Colonic mucosa (tissue), 4 donors: ENCODE results near the gene RBM8A. TPM values are rescaled to one million over a fixed set of nuclear protein-coding genes. Genes with fewer than 3 reads are reported as not detected.

Experiments used
- DNase-seq: peaks from one replicate; pipeline ENCODE4 v3.0.0-alpha.2; 2020
- H3K27ac ChIP-seq: fragments of 200-600 bp; one replicate; pipeline ENCODE4 v1.8.0; 2021
- H3K27me3 ChIP-seq: fragments of 200-600 bp; one replicate; pipeline ENCODE4 v1.8.0; 2021
- H3K36me3 ChIP-seq: fragments of 200-600 bp; one replicate; pipeline ENCODE4 v1.8.0; 2021
- H3K4me1 ChIP-seq: fragments of 200-600 bp; one replicate; pipeline ENCODE4 v1.8.0; 2021; ENCODE audit warnings: mild to moderate bottlenecking
- H3K4me3 ChIP-seq: fragments of 200-600 bp; one replicate; pipeline ENCODE4 v1.8.0; 2021
- H3K9ac ChIP-seq, 2 donors: one replicate each; pipeline ENCODE4 v1.7.0; 2013; ENCODE audit warnings: control low read depth in 2 of 2, low read depth in 2 of 2, low read length in 2 of 2
- H3K9me3 ChIP-seq: fragments of 200-600 bp; one replicate; pipeline ENCODE4 v1.8.0; 2021
- intact Hi-C: fragments of 100-400 bp; cut with DNase I; formaldehyde crosslinking; loops from one replicate; pipeline ENCODE4 v1.14.1; 2022
- total RNA-seq, 2 donors: library from RNA; stranded (reverse); fragmentation: NEBNext Ultra II Directional in 1 of 2; extraction: Animal tissue kit (Norgen Biotek cat#: 25700) in 1 of 2; gene quantifications; one replicate each; pipeline ENCODE4 v1.2.1, GENCODE V29; 2021
- TF ChIP-seq, protein P1 (sequence below): fragments of 200-600 bp; IDR thresholded peaks from one replicate; pipeline ENCODE4 v1.8.0; 2022; ENCODE audit warnings: antibody characterized with exemption, mild to moderate bottlenecking
- donor health status: healthy.
- donor health status: DM: no; HTN: no; CAD: no.
- donor health status: DM: no; HTN: no; CAD: no.

RBM8A gene
- total RNA-seq, 2 donors from 2014 or later, result 108 to 148 TPM

DNA sequence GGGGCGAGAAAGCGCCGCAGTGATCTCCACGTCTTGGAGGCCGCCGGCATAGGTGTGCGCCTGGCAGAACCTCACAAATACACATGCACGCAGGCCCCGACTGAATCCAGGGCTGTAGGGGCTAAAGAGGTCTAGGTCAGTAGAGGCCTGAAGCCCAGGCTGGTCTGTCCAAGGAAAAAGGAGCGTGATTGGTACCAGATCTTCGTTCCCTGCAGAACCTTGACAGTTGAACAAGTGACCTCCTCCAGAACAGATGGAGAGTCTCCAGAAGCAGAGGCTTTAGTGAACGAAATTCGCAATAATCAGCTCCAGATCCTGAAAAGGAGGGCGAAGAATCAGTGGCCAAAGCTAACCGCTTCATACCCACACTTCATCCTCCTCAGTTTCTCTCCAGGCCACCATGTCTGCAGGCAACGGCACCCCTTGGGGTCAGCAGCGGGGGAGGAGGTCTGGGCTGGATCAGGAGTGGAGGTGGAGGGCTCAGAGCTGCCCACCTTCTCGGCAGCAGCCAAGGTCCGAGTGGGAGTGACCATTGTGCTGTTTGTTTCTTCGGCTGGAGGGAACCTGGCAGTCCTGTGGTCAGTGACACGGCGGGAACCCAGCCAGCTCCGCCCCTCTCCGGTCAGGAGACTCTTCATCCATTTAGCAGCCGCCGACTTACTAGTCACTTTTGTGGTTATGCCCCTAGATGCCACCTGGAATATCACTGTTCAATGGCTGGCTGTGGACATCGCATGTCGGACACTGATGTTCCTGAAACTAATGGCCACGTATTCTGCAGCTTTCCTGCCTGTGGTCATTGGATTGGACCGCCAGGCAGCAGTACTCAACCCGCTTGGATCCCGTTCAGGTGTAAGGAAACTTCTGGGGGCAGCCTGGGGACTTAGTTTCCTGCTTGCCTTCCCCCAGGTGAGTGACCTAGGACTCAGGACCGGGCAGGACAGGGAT lies 8.0 kb downstream of the RBM8A start:
- intact Hi-C loops, result loop anchor here (5.0 to 10.0 kb wide), 2 partner anchors 38 to 74 kb away; partner anchors contain the start of genes LIX1L and NUDT17
- DNase-seq, result peak; percentile 79
- peak overlapping the region; percentile 80 to 95 for H3K9ac ChIP-seq
- H3K4me3 ChIP-seq, result peak overlapping the region; percentile 77
- H3K36me3 ChIP-seq, result no peaks in the 10 kb centered on the region
- TF ChIP-seq, protein P1, sequence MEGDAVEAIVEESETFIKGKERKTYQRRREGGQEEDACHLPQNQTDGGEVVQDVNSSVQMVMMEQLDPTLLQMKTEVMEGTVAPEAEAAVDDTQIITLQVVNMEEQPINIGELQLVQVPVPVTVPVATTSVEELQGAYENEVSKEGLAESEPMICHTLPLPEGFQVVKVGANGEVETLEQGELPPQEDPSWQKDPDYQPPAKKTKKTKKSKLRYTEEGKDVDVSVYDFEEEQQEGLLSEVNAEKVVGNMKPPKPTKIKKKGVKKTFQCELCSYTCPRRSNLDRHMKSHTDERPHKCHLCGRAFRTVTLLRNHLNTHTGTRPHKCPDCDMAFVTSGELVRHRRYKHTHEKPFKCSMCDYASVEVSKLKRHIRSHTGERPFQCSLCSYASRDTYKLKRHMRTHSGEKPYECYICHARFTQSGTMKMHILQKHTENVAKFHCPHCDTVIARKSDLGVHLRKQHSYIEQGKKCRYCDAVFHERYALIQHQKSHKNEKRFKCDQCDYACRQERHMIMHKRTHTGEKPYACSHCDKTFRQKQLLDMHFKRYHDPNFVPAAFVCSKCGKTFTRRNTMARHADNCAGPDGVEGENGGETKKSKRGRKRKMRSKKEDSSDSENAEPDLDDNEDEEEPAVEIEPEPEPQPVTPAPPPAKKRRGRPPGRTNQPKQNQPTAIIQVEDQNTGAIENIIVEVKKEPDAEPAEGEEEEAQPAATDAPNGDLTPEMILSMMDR, result no peak
- H3K27ac ChIP-seq, result peak overlapping the region; percentile 84
- H3K27me3 ChIP-seq, result no peaks in the 10 kb centered on the region
- H3K4me1 ChIP-seq, result peaks cover 6% of the 10 kb centered on the region
- H3K9me3 ChIP-seq, result no peaks in the 10 kb centered on the region

DNA sequence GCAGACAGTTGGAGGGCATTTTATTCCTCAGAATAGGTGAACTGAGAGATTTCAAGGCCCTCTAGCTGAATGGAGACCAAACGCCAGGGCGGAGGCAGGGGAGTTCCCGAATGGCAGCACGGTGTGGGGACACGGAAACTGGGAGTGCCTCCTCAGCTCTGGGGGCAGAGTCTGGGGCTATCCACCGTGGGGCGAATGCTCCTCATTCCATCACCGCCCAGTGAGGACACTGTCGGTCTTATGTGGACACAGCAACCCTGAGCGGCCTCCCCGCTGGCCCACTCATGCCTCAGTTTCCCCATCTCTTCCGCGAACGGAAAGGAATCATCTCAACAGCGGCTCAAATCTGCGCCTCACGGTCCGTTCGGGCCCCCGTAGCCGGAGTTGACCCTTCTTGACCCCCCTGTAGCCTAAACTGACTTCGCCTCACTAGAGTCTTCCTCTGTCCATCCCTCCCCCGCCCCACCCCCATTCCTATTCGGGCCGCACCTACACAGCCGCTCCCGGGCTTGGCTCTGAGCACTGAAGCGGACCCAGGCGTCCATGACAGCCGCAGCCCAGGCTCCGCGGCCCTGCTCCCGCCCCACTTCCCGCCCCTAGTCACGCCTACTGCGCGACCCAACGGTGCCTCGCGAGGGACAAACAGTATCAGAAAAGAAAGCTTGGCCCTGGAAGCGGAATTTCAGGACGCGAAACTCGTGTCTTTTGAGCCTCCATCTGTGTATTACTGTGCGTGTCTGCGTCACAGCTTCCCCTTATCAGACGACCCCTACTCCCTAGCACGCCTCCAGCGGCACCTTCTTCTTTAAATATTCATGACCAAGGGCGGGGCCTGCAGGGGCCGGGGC lies 8.9 kb downstream of the RBM8A start, which contains the start of gene PEX11B:
PEX11B (minus strand) TSS at position 574 of the 848 bp plus-strand sequence; CDS start at position 545, 29 bp downstream.
- TF ChIP-seq, protein P1, result no peak
- Histone ChIP-seq H3K27ac (peak within 1 kb of the TSS; percentile 84), H3K36me3 (no peaks in the 10 kb centered on the region), H3K4me1 (peaks cover 6% of the 10 kb centered on the region), H3K4me3 (peak within 1 kb of the TSS; percentile 77), H3K9ac (peak within 1 kb of the TSS; percentile 90 to 95), H3K27me3 (no peaks in the 10 kb centered on the region), H3K9me3 (no peaks in the 10 kb centered on the region)
- peak; percentile 92 for DNase-seq
- intact Hi-C loops, result loop anchor here (5.0 to 10.0 kb wide), 2 partner anchors 39 to 74 kb away; partner anchors contain the start of genes LIX1L and NUDT17

DNA sequence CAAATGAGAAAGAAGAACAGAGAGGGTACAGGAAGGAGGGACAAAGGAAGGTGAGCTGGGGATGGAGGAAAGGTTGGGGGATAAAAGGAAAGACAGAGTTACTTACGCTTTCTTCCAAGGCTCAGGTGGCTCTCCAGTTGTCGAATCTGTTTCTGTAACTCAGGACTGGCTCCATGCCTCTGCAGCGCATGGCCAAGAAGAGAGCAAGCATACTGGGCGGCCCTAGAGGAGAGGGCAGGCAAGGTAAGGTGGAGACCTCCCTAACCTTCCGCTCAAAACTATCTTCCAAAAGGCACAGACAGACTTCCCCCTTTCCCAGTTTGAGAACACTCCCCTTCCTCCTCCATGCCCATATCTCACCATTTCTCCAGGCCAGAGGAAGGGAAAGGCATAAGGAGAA lies 9.7 kb downstream of the RBM8A start:
- Histone ChIP-seq H3K27me3 (no peaks in the 10 kb centered on the region), H3K9ac (peak overlapping the region; percentile 90 to 95), H3K27ac (no peak overlapping the region), H3K4me3 (peak overlapping the region; percentile 77), H3K36me3 (no peaks in the 10 kb centered on the region), H3K9me3 (no peaks in the 10 kb centered on the region), H3K4me1 (peaks cover 6% of the 10 kb centered on the region)
- intact Hi-C loops, result loop anchor here (5.0 to 10.0 kb wide), 2 partner anchors 40 to 73 kb away; partner anchors contain the start of genes LIX1L and NUDT17
- TF ChIP-seq, protein P1, result no peak
- no peak for DNase-seq

DNA sequence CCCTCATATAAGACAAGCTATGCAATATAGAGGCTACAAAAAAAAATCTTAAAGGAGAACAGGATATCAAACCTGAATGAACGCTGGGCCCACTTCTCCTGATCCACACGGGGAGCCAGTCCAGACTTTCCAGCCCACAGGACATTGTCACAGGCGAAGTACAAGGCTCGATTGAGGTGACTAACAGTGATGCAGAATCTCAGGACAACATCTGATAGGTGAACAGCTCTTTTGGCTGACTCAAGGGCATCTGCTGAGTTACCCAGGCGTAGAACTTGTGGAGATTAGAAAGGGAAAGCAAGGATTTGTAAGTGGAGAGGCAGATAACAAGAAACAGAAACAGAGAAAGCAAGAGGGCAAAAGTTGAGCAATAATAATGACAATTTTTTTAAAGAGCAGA lies 10.5 kb downstream of the RBM8A start:
- no peak for DNase-seq
- H3K27ac ChIP-seq, result no peak overlapping the region
- peaks cover 6% of the 10 kb centered on the region for H3K4me1 ChIP-seq
- no peaks in the 10 kb centered on the region for H3K27me3 ChIP-seq
- TF ChIP-seq, protein P1, result no peak
- no peaks in the 10 kb centered on the region for H3K36me3 ChIP-seq
- H3K9ac ChIP-seq, result no peak overlapping the region
- intact Hi-C loops, result loop anchor here (5.0 to 10.0 kb wide), 2 partner anchors 41 to 72 kb away; partner anchors contain the start of genes LIX1L and NUDT17
- no peak overlapping the region for H3K4me3 ChIP-seq
- H3K9me3 ChIP-seq, result no peaks in the 10 kb centered on the region

DNA sequence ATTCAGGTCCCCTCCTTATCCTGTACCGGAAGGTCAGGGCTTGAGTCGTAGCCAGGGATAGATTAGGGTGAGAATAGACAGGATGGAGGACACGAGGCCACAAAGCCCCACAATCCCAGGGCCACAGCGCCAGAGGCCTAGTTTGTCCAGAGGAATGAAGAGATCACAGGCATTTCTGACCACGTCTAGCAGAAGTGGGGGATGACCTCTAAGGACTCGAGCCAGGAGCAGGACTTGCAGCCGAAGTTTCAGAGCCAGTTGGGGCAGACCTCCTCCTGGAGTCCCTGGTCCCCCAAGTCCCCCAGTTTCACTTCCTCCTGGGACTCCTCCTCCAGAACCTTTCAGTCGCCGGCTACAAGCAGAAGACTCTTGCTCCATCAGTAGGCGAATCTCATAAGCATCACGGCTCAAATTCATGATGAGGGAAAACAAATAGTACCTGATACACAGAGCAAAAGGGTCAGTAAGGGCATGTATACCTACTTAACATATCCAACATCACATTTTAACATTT lies 15.1 kb downstream of the RBM8A start:
- no peak for DNase-seq
- no peaks in the 10 kb centered on the region for H3K36me3 ChIP-seq
- H3K27ac ChIP-seq, result no peak overlapping the region
- H3K4me3 ChIP-seq, result no peak overlapping the region
- intact Hi-C loops, result loop anchor here (10.0 kb wide), 1 partner anchor 67 kb away; the partner anchor contains the start of gene NUDT17
- H3K27me3 ChIP-seq, result no peaks in the 10 kb centered on the region
- no peaks in the 10 kb centered on the region for H3K4me1 ChIP-seq
- TF ChIP-seq, protein P1, result no peak
- H3K9me3 ChIP-seq, result no peaks in the 10 kb centered on the region
- H3K9ac ChIP-seq, result no peak overlapping the region
